GM13977 (cell line): ENCODE results near the gene AGBL5.
"Not testable (repeated sequence)": the region's sequence is repeated elsewhere in the genome, so short reads cannot be mapped to it uniquely, and the experiment has no call there.

Source experiments
- DNase-seq: peaks from one replicate; pipeline ENCODE4 v3.0.0; 2012; ENCODE audit warnings: low spot score
- CTCF ChIP-seq: IDR thresholded peaks from 2 replicates; pipeline ENCODE4 v1.5.1; 2012; ENCODE audit warnings: mild to moderate bottlenecking, control low read depth; ENCODE audit not compliant: insufficient read depth; ENCODE audit errors: extremely low read depth, missing control alignments
- in situ Hi-C: fragments of 300-500 bp; cut with MboI; formaldehyde crosslinking; loops from one replicate; pipeline ENCODE4 v1.12.0; 2022; ENCODE audit warnings: low sequenced_read_pairs, low pct_unique_long_range_greater_than_20kb, mixed read lengths, inconsistent platforms; ENCODE audit not compliant: unreplicated experiment

AGBL5 gene

GRCh38 chr2:27073782-27074181, 22.3 kb downstream of the AGBL5 start:
- in situ Hi-C loops = no loop called here
- no peak for TF ChIP-seq CTCF
- DNase-seq = no peak

DNA sequence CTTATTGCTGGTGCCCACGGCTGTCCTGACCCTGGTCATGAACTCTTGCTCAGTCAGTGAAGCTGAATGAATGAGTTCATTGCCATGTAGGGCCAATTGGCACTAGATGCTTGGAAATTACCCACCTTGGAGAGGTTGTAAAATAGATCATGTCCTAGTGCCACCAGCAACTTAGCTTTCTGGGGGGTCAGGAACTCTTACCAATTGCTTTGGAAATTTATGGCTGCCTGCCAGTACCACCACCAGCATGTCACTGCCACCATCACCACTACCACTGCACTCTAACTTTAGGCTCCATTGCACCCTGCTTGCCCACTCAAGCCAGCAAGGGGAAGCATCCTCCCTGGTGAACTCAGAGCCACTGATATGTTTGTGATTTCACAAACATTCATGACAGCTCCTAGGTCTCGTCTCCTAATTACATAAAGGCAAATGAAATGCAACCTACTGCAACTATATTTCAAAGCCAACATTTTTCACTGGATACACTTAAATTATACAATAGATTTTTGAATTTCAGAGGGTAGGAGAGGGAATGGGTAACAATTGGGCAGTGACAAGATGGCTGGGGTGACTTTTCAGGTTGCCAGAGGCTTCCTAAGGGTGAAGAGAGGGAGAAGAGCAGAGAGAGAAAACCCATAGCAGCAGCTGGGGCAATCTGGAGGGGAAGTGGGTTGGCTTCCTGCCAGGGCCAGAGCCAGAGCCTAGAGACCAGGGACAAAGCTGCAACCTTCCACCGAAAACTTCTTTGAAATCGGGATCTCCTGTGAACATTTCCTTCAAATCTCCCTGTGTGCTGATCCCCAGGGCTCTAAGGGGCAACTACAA, 23.5 kb downstream of the AGBL5 start:
- DNase-seq = no peak
- TF ChIP-seq CTCF = no peak
- in situ Hi-C loops = no loop called here

- DNase-seq, in situ Hi-C loops: not testable (repeated sequence)
Observed at GRCh38 chr2:27075566-27075871, 24.1 kb downstream of the AGBL5 start.

GRCh38 chr2:27076323-27076722, 24.9 kb downstream of the AGBL5 start:
- in situ Hi-C loops = no loop called here
- TF ChIP-seq CTCF = no peak
- no peak for DNase-seq

- DNase-seq = no peak
- TF ChIP-seq CTCF = no peak
- in situ Hi-C loops = no loop called here
Observed at GRCh38 chr2:27077231-27077630, 25.8 kb downstream of the AGBL5 start.

DNA sequence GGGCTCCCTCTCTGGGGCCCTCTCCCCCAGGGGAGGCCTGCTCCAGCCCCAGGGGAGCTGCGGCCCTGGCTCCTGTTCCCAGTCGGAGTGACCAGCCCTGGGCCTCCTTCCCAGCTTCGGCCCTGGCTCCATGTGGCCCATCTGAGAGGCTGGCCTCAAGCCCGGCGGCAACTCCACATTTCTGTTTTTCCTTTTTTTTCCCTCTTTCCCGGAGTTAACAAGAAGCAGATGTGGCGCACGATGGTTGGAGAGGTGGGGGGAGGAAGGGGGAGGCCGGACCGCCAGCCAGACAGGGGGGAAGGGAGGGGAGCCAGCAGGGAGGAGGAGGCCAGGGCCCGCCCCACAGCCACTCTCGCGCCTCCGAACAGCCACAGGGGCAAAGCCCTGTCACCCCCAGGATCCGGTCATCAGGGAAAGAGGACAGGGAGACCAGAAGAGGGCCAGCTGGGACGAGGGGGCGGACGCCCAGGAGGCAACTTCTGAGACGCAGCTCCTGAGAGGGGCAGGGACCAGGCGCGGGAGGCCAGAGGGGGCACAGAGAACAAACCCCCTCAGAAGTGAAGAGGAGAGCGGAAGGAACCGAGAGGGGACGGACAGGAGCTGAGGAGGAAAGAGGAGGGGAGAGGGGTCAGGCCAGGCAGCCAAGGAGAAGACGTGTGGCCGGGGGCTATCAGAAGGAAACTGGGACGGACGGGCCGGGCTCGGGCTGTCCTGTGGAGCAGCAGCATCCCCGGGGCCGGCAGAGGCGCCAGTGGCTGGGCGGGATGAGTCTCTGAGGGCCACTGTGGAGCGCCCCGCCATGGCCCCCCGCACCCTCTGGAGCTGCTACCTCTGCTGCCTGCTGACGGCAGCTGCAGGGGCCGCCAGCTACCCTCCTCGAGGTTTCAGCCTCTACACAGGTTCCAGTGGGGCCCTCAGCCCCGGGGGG, 27.1 kb downstream of the AGBL5 start, which contains the start of gene EMILIN1:
TSS of gene EMILIN1 (plus strand) at position 349 of the 928 bp plus-strand sequence. CDS start at position 800, 451 bp downstream.
- DNase-seq = no peak

More for the DNA sequence above, 27.1 kb downstream of the AGBL5 start, which contains the start of gene EMILIN1:
- in situ Hi-C loops = no loop called here
- no peak for TF ChIP-seq CTCF
